Measurements from ENCODE around the gene RFX2. TPM values are rescaled to one million over a fixed set of nuclear protein-coding genes. Genes with fewer than 3 reads are reported as not detected.

Gene RFX2
- total RNA-seq, 1 experiment from 2014 or later, result 3.7 TPM

GRCh38 chr19:5984600-5984999 lies 125.7 kb downstream of the RFX2 start:
- no peak for DNase-seq
- Histone ChIP-seq H3K56ac (ENCODE audit: insufficient read length, low read depth, low read length) (no peak overlapping the region), H2BK15ac (ENCODE audit: low read depth, low read length) (no peak overlapping the region), H3T11ph (ENCODE audit: low read length) (no peak overlapping the region), H2BK12ac (ENCODE audit: insufficient read length, low read depth, low read length) (no peak overlapping the region), H4K8ac (replicated peaks; ENCODE audit: insufficient read length, low read depth, low read length) (no peak overlapping the region), H3K79me2 (ENCODE audit: insufficient read depth, low read length) (no peaks in the 10 kb centered on the region), H2BK20ac (ENCODE audit: low read depth, low read length, poor library complexity, severe bottlenecking) (no peak overlapping the region), H3K23me2 (ENCODE audit: insufficient read length, low read depth, low read length, poor library complexity, severe bottlenecking) (no peaks in the 10 kb centered on the region), H2AK5ac (ENCODE audit: insufficient read length, low read length) (no peak overlapping the region), H2AFZ (ENCODE audit: low read length) (no peak overlapping the region), H3K27ac (ENCODE audit: insufficient read length, low read depth, low read length) (no peak overlapping the region), H3K27me3 (ENCODE audit: insufficient read depth, low read length) (no peaks in the 10 kb centered on the region), H3K4me1 (ENCODE audit: insufficient read depth, low read length) (no peaks in the 10 kb centered on the region; the same call in 1 of the 2 replicates), H3K4ac (ENCODE audit: low read depth, low read length) (no peak overlapping the region), H3K18ac (ENCODE audit: insufficient read length, low read depth, low read length) (no peak overlapping the region), H3K23ac (ENCODE audit: insufficient read length, low read depth, low read length) (no peak overlapping the region), H4K91ac (ENCODE audit: insufficient read length, low read depth, low read length) (no peak overlapping the region), H3K4me2 (ENCODE audit: insufficient read depth, insufficient read length, low read length) (no peak overlapping the region), H3K9ac (ENCODE audit: extremely low read depth, insufficient read length, low read length) (no peak overlapping the region), H4K20me1 (ENCODE audit: control insufficient read depth, insufficient read depth, insufficient read length) (no peaks in the 10 kb centered on the region), H4K5ac (ENCODE audit: insufficient read length, low read depth, low read length) (no peak overlapping the region), H2BK120ac (ENCODE audit: low read depth, low read length, poor library complexity, severe bottlenecking) (no peak overlapping the region), H2BK5ac (ENCODE audit: insufficient read length, low read length) (no peak overlapping the region), H3K79me1 (ENCODE audit: insufficient read depth, low read depth, low read length, poor library complexity, severe bottlenecking) (no peaks in the 10 kb centered on the region), H3K9me3 (ENCODE audit: control insufficient read depth, low read depth, low read length) (no peaks in the 10 kb centered on the region), H3K14ac (ENCODE audit: insufficient read depth, low read length) (no peak overlapping the region)
- Mint-ChIP-seq H3K4me1 (peaks cover 17 to 23% of the 10 kb centered on the region in 2 experiments), H3K27ac (no peak overlapping the region), H3K4me3 (no peak overlapping the region), H3K9me3 (no peaks in the 10 kb centered on the region; a peak in 1 of 5 replicates), H3K27me3 (ENCODE audit: low read depth) (peaks cover 18% of the 10 kb centered on the region), H3K36me3 (ENCODE audit: insufficient read depth in 1 of 3, low read depth in 3 of 3) (no peaks in the 10 kb centered on the region; a peak in 2 of 7 replicates)
- no CpG with 5 or more reads among the region's 4 CpGs for WGBS (ENCODE audit: extremely low coverage, insufficient read length, low lambda C conversion rate)
- TF ChIP-seq CTCF (conservative IDR thresholded peaks at IDR 0.05), result no peak
